Thyroid gland (tissue), 4 donors: ENCODE data around the gene PDGFA.

ENCODE experiments used
- CTCF ChIP-seq, 6 experiments: fragments of 200-600 bp in 3 of 6; fragments of 450-650 bp in 3 of 6; sonication (generic) in 3 of 6; IDR thresholded peaks; one replicate each; pipeline ENCODE4 v1.5.1; 2016 to 2019; ENCODE audit warnings: antibody characterized with exemption in 6 of 6, mild to moderate bottlenecking in 2 of 6, inconsistent platforms in 1 of 6, moderate library complexity in 1 of 6
- POLR2A ChIP-seq, 2 donors: fragments of 450-650 bp; IDR thresholded peaks; one replicate each; pipeline ENCODE4 v1.6.1; 2017; ENCODE audit warnings: antibody characterized with exemption in 2 of 2, mild to moderate bottlenecking in 2 of 2, moderate library complexity in 1 of 2

DNA sequence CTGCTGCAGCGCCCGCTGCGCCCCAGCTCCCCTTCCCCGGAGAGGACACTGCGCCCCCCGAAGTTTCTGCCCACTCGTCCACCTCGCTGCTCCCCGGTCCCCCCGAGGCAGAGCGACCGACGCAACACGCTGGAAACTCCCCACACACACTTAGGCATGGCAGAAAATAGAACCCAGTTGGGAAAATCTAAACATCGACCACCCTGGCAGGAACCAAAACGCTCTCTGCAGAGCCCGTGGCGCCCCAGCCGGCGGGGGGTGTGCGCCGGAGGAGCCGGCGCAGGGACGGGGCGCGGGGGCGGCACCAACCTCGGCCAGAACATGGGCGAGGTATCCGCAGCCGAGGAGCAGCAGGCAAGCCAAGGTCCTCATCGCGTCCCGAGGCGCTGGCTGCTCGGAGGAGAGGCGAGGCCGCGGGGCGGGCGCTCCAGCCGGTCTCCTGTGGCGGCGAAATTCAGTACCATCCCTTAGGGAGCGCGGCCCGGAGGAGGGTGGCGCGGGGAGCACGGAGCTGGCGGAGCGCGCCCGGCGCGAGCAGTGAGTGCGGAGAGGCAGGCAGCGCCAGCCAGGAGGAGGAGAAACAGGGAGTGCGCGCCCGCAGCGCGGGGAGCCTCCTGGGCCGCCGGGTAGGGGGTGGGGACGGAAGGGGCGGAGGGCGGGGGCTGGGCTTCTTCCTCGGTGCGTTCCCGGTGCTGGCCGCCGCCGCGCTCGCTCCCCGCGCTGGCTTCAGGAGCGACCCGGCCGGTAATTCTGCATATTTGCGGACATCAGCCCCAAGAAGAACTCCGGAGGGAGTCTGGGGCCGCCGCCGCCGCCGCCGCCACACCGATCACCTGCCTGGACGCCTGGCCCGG, 789 bp downstream of the PDGFA start:
- peak in 1 of 2 donors; percentile 49 for TF ChIP-seq POLR2A (IDR thresholded peaks at IDR 0.05)
- TF ChIP-seq CTCF (IDR thresholded peaks at IDR 0.05) = no peak
